H9 (cell line): ENCODE data around the gene COPB2. TPM values are rescaled to one million over a fixed set of nuclear protein-coding genes. Genes with fewer than 3 reads are reported as not detected.

Experiments used
- DNase-seq: peaks from one replicate; pipeline ENCODE4 v3.0.0-alpha.2; 2017
- H2AFZ ChIP-seq: one replicate; pipeline ENCODE4 v1.6.1; 2013; ENCODE audit warnings: mild to moderate bottlenecking, low read length, control low read depth, moderate library complexity
- H2AK5ac ChIP-seq: 2 replicates; pipeline ENCODE4 v1.6.1; 2013; ENCODE audit warnings: low read length, control low read depth, mixed read lengths; ENCODE audit not compliant: insufficient read length
- H2BK120ac ChIP-seq: one replicate; pipeline ENCODE4 v1.6.1; 2013; ENCODE audit warnings: low read depth, mild to moderate bottlenecking, low read length, control low read depth, inconsistent platforms; ENCODE audit not compliant: poor library complexity, severe bottlenecking
- H2BK12ac ChIP-seq: 2 replicates; pipeline ENCODE4 v1.6.1; 2013; ENCODE audit warnings: low read length, control low read depth, mixed read lengths, low read depth; ENCODE audit not compliant: insufficient read length
- H2BK15ac ChIP-seq: 2 replicates; pipeline ENCODE4 v1.6.1; 2013; ENCODE audit warnings: low read depth, low read length, control low read depth
- H2BK20ac ChIP-seq: one replicate; pipeline ENCODE4 v1.6.1; 2013; ENCODE audit warnings: low read depth, mild to moderate bottlenecking, low read length, control low read depth, inconsistent platforms; ENCODE audit not compliant: poor library complexity, severe bottlenecking
- H2BK5ac ChIP-seq: 2 replicates; pipeline ENCODE4 v1.6.1; 2013; ENCODE audit warnings: low read length, control low read depth, mixed read lengths; ENCODE audit not compliant: insufficient read length
- H3K14ac ChIP-seq: 2 replicates; pipeline ENCODE4 v1.6.1; 2013; ENCODE audit warnings: low read length, control low read depth; ENCODE audit not compliant: insufficient read depth
- H3K18ac ChIP-seq: 2 replicates; pipeline ENCODE4 v1.6.1; 2013; ENCODE audit warnings: low read depth, mild to moderate bottlenecking, mixed read lengths, low read length, control low read depth; ENCODE audit not compliant: insufficient read length
- H3K23ac ChIP-seq: 2 replicates; pipeline ENCODE4 v1.6.1; 2013; ENCODE audit warnings: low read length, control low read depth, mixed read lengths, low read depth; ENCODE audit not compliant: insufficient read length
- H3K23me2 ChIP-seq: 2 replicates; pipeline ENCODE4 v1.6.1; 2013; ENCODE audit warnings: low read depth, mild to moderate bottlenecking, mixed read lengths, low read length, control low read depth; ENCODE audit not compliant: insufficient read length, poor library complexity, severe bottlenecking
- H3K27ac ChIP-seq: 2 replicates; pipeline ENCODE4 v1.5.1; 2013; ENCODE audit warnings: low read length, control low read depth, mixed read lengths, low read depth; ENCODE audit not compliant: insufficient read length
- H3K27me3 ChIP-seq: 2 replicates; pipeline ENCODE4 v1.6.1; 2013; ENCODE audit warnings: low read length, control low read depth, inconsistent platforms; ENCODE audit not compliant: insufficient read depth
- H3K4ac ChIP-seq: 2 replicates; pipeline ENCODE4 v1.6.1; 2013; ENCODE audit warnings: low read depth, mild to moderate bottlenecking, control low read depth, inconsistent platforms, low read length, moderate library complexity
- H3K4me1 ChIP-seq: 2 replicates; pipeline ENCODE4 v1.6.1; 2013; ENCODE audit warnings: low read length, control low read depth, inconsistent platforms; ENCODE audit not compliant: insufficient read depth
- H3K4me2 ChIP-seq: 2 replicates; pipeline ENCODE4 v1.6.1; 2013; ENCODE audit warnings: low read length, control low read depth, mixed read lengths; ENCODE audit not compliant: insufficient read length, insufficient read depth
- H3K56ac ChIP-seq: 2 replicates; pipeline ENCODE4 v1.6.1; 2013; ENCODE audit warnings: low read depth, mild to moderate bottlenecking, mixed read lengths, low read length, control low read depth; ENCODE audit not compliant: insufficient read length
- H3K79me1 ChIP-seq: 2 replicates; pipeline ENCODE4 v1.6.1; 2013; ENCODE audit warnings: low read depth, mild to moderate bottlenecking, moderate library complexity, low read length, control low read depth, inconsistent platforms; ENCODE audit not compliant: insufficient read depth, poor library complexity, severe bottlenecking
- H3K79me2 ChIP-seq: 2 replicates; pipeline ENCODE4 v1.6.1; 2013; ENCODE audit warnings: low read length, control low read depth, inconsistent platforms; ENCODE audit not compliant: insufficient read depth
- H3K9ac ChIP-seq: 2 replicates; pipeline ENCODE4 v1.6.1; 2013; ENCODE audit warnings: low read length, control low read depth, mixed read lengths; ENCODE audit not compliant: insufficient read length; ENCODE audit errors: extremely low read depth
- H3K9me3 ChIP-seq: one replicate; pipeline ENCODE4 v1.6.1; 2013; ENCODE audit warnings: low read depth, low read length, inconsistent platforms; ENCODE audit not compliant: control insufficient read depth
- H3T11ph ChIP-seq: one replicate; pipeline ENCODE4 v1.6.1; 2013; ENCODE audit warnings: mild to moderate bottlenecking, low read length, control low read depth, inconsistent platforms
- H4K20me1 ChIP-seq: one replicate; pipeline ENCODE4 v1.6.1; 2013; ENCODE audit not compliant: control insufficient read depth, insufficient read length, insufficient read depth
- H4K5ac ChIP-seq: 2 replicates; pipeline ENCODE4 v1.6.1; 2013; ENCODE audit warnings: low read depth, mild to moderate bottlenecking, mixed read lengths, low read length, control low read depth; ENCODE audit not compliant: insufficient read length
- H4K8ac ChIP-seq: replicated peaks from 2 replicates; pipeline ENCODE4 v1.6.1; 2013; ENCODE audit warnings: low read length, control low read depth, mixed read lengths, low read depth; ENCODE audit not compliant: insufficient read length
- H4K91ac ChIP-seq: 2 replicates; pipeline ENCODE4 v1.6.1; 2013; ENCODE audit warnings: low read depth, mild to moderate bottlenecking, moderate library complexity, mixed read lengths, low read length, control low read depth; ENCODE audit not compliant: insufficient read length
- H3K27ac Mint-ChIP-seq, 3 experiments: 2 replicates in 2 of 3; 3 replicates in 1 of 3; pipeline ENCODE4 v1.8.0; 2020 to 2021; ENCODE audit warnings: mixed read lengths in 3 of 3, mild to moderate bottlenecking in 1 of 3, moderate library complexity in 1 of 3
- H3K27me3 Mint-ChIP-seq: 2 replicates; pipeline ENCODE4 v1.8.0; 2021; ENCODE audit warnings: low read depth, mild to moderate bottlenecking, moderate library complexity, mixed read lengths
- H3K36me3 Mint-ChIP-seq, 3 experiments: 2 replicates in 2 of 3; 3 replicates in 1 of 3; pipeline ENCODE4 v1.8.0; 2020 to 2021; ENCODE audit warnings: low read depth in 3 of 3, mixed read lengths in 3 of 3; ENCODE audit not compliant: insufficient read depth in 1 of 3
- H3K4me1 Mint-ChIP-seq, 2 experiments: 2 replicates each; pipeline ENCODE4 v1.8.0; 2020; ENCODE audit warnings: mixed read lengths in 2 of 2
- H3K4me3 Mint-ChIP-seq, 2 experiments: 2 replicates in 1 of 2; 3 replicates in 1 of 2; pipeline ENCODE4 v1.8.0; 2020 to 2021; ENCODE audit warnings: mild to moderate bottlenecking in 2 of 2, mixed read lengths in 2 of 2, moderate library complexity in 1 of 2
- H3K9me3 Mint-ChIP-seq, 2 experiments: 2 replicates in 1 of 2; 3 replicates in 1 of 2; pipeline ENCODE4 v1.8.0; 2020; ENCODE audit warnings: mild to moderate bottlenecking in 2 of 2, mixed read lengths in 2 of 2, moderate library complexity in 1 of 2
- CTCF ChIP-seq: fragments of 200-600 bp; sonication (generic); conservative IDR thresholded peaks from 3 replicates; pipeline ENCODE4 v1.8.0; 2021; ENCODE audit warnings: antibody characterized with exemption, mild to moderate bottlenecking
- WGBS: extraction: QIAGEN DNeasy Blood & Tissue Kit; methylation state at CpG from one replicate; pipeline ENCODE4 v1.1.7; 2013; ENCODE audit warnings: missing lambda C conversion rate, low lambda C conversion rate, mixed read lengths; ENCODE audit not compliant: insufficient read length; ENCODE audit errors: extremely low coverage; 5-methylcytosine and 5-hydroxymethylcytosine counted together
- total RNA-seq: library from RNA; stranded (reverse); gene quantifications from 2 replicates; pipeline ENCODE4 v1.2.1, GENCODE V29; 2021

Gene COPB2
- total RNA-seq, 1 experiment from 2014 or later, result 121 TPM

DNA sequence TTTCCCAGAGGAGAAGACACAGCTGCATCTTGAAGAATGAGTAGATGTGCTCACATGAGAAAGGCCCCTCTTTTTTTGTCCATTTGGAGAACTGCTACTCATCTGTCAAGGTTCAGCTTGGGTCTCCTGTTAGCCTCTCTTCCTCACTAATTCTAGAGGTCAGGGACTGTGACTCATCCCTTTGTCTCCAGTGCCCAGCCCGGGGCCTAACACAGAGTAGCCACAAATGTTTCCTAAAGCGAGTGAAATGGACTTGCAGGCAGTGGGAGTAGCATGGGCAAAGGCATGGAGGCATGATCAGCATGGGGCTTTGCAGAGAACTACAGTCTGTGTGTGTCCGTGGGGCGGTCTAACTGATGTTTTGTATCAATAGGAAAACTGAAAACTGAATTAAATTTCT is 79.6 kb downstream of the COPB2 start:
- DNase-seq, result no peak
- Histone ChIP-seq H3K27ac (no peak overlapping the region), H4K91ac (no peak overlapping the region), H2BK20ac (no peak overlapping the region), H4K20me1 (no peaks in the 10 kb centered on the region), H3K56ac (no peak overlapping the region), H2BK120ac (no peak overlapping the region), H3K79me2 (no peaks in the 10 kb centered on the region), H3K23me2 (no peaks in the 10 kb centered on the region), H4K8ac (no peak overlapping the region), H3T11ph (no peak overlapping the region), H2AFZ (no peak overlapping the region), H2AK5ac (no peak overlapping the region), H3K4me1 (no peaks in the 10 kb centered on the region), H2BK5ac (no peak overlapping the region), H2BK12ac (no peak overlapping the region), H3K79me1 (no peaks in the 10 kb centered on the region), H3K9me3 (no peaks in the 10 kb centered on the region), H4K5ac (no peak overlapping the region), H3K4me2 (no peak overlapping the region), H2BK15ac (no peak overlapping the region), H3K27me3 (no peaks in the 10 kb centered on the region), H3K4ac (no peak overlapping the region), H3K9ac (no peak overlapping the region), H3K23ac (no peak overlapping the region), H3K18ac (no peak overlapping the region), H3K14ac (no peak overlapping the region)
- H3K4me1 Mint-ChIP-seq, result peaks cover 20 to 24% of the 10 kb centered on the region in 2 experiments
- no CpG with 5 or more reads among the region's 4 CpGs for WGBS
- peaks cover 10% of the 10 kb centered on the region for H3K27me3 Mint-ChIP-seq
- no peak for TF ChIP-seq CTCF
- no peaks in the 10 kb centered on the region for H3K36me3 Mint-ChIP-seq
- H3K27ac Mint-ChIP-seq, result no peak overlapping the region
- H3K9me3 Mint-ChIP-seq, result no peaks in the 10 kb centered on the region
- no peak overlapping the region for H3K4me3 Mint-ChIP-seq
